ENCODE measurements around the gene RAC3.
A peak's percentile ranks its signal among the peaks of the same experiment; 100 is the strongest.

RAC3 gene

DNA sequence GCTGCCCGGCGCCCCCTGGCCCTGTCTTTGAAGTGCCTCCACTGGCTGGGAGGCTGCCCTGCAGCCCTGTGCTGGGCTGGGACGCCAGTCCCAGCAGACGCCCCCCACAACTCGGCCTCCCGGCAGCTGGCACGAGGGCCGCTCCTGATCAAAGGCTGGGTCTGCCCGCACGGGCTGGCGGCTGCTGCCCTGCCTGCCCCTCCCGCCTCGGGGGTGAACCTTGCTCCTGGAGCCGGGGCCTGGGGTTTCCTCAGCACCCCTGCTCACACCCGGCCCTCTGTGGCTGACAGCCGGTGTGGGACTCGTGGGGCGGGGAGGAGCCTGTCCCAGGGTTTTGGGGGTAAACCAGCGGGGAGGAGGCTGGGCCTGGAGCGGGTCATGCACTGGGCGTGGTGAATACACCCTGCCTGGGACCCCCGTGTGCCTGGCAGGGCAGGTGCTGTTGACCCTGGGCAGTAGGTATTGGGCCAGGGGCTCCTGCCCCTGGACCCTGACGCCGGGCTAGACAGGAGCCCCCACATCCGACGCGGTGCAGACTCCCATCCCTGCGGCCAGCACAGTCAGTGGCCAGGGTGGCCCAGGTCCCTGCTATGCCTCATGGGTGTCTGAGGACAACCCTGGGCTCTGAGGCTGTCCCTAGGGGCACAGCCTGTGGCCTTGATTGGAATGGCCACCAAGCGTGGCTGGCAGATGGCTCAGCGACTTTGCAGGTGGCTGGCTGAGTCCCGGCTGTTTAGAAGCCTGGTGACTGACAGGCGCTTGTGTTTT is 30.5 kb upstream of the RAC3 start:
- H3K4me1 ChIP-seq (ENCODE audit: control insufficient read depth, insufficient read depth, low read length) = peaks cover 35% of the 10 kb centered on the region
- H3K27me3 ChIP-seq (ENCODE audit: control insufficient read depth, insufficient read depth, low read length) = no peaks in the 10 kb centered on the region
- H3K36me3 ChIP-seq (ENCODE audit: insufficient read depth, low read length) = peaks cover 8% of the 10 kb centered on the region
- no peak overlapping the region for H3K4me2 ChIP-seq (ENCODE audit: low read length)
- H3K4me3 ChIP-seq (ENCODE audit: low read length) = no peak overlapping the region
- H3K9ac ChIP-seq (ENCODE audit: low read depth, low read length) = no peak overlapping the region
- no peaks in the 10 kb centered on the region for H3K9me3 ChIP-seq (replicated peaks; ENCODE audit: low read length)

DNA sequence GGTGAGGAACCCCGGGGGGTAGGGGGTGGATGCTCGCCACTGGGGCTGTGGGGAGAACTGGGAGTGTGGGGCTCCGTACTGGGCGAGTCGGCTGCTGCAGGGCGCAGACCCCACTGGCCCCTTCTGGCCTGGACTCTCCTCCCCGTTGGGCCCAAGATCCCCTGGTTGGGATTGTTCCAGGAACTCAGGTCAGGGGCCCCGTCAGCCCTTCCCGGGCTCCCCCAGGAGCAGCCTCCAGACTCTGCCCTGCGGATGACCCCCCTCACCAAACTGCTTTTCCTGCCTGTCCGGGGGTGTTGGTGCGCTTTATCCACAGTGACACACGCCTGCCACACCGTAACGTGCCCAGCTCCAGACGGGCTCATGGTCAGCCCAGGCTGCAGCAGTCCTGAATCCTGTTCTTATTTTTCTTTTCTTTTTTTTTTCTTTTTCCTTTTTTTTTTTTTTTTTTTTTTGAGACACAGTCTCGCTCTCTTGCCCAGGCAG is 29.9 kb upstream of the RAC3 start:
- no peaks in the 10 kb centered on the region for H3K9me3 ChIP-seq (replicated peaks; ENCODE audit: low read length)
- no peak overlapping the region for H3K9ac ChIP-seq (ENCODE audit: low read depth, low read length)
- H3K36me3 ChIP-seq (ENCODE audit: insufficient read depth, low read length) = peaks cover 4% of the 10 kb centered on the region
- H3K4me1 ChIP-seq (ENCODE audit: control insufficient read depth, insufficient read depth, low read length) = peaks cover 41% of the 10 kb centered on the region
- H3K27me3 ChIP-seq (ENCODE audit: control insufficient read depth, insufficient read depth, low read length) = no peaks in the 10 kb centered on the region
- no peak overlapping the region for H3K4me2 ChIP-seq (ENCODE audit: low read length)
- H3K4me3 ChIP-seq (ENCODE audit: low read length) = no peak overlapping the region

DNA sequence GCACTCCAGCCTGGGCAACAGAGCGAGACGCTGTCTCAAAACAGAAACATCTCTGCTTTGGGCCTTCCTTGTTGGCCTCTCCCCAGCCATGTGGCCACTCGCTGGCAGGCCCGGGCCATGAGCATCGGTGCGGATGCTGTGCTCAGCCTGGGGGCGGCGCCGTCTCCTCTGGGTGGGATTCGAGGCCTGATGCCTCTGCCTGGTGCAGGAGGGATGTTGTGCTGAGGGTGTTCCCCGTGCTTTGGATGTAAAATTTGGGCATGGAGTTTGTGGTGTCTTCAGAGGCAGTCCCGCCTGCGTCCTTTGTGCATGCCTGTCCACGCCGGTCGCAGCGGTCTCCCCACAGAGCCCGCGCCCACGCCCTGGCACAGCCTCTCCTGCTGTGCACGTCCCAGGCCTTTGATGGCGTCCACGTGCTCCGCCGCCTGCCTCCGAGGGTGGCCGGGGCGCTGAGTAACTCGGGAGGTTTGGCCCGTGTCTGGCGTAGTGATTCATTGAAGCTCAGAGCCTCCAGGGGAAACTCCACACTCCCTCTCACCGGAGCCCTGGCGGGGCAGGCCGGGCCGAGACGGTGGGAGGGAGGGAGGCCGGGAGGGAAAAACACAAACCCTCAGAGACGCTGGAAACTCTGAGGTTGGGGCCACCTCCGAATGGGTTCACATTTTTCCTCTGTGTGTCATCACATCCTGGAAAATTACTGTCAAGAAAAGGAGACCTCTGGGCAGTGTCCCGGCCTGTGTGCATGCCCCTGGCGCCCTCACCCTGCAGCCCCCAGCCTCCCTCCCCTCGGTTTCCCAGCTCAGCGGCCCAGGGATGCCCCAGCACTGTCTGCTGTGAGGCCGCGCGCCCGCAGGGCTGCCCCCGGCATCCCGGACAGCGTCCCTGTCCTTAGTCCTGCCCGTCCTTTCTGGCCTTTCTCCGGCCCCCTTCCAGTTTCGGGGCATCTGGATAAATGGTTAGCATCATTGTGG is 27.8 kb upstream of the RAC3 start:
- H3K27me3 ChIP-seq (ENCODE audit: control insufficient read depth, insufficient read depth, low read length) = no peaks in the 10 kb centered on the region
- H3K4me1 ChIP-seq (ENCODE audit: control insufficient read depth, insufficient read depth, low read length) = peaks cover 56% of the 10 kb centered on the region
- peak overlapping the region; percentile 5 for H3K9ac ChIP-seq (ENCODE audit: low read depth, low read length)
- H3K36me3 ChIP-seq (ENCODE audit: insufficient read depth, low read length) = no peaks in the 10 kb centered on the region
- H3K9me3 ChIP-seq (replicated peaks; ENCODE audit: low read length) = no peaks in the 10 kb centered on the region
- H3K4me3 ChIP-seq (ENCODE audit: low read length) = no peak overlapping the region
- peak overlapping the region; percentile 62 for H3K4me2 ChIP-seq (ENCODE audit: low read length)

DNA sequence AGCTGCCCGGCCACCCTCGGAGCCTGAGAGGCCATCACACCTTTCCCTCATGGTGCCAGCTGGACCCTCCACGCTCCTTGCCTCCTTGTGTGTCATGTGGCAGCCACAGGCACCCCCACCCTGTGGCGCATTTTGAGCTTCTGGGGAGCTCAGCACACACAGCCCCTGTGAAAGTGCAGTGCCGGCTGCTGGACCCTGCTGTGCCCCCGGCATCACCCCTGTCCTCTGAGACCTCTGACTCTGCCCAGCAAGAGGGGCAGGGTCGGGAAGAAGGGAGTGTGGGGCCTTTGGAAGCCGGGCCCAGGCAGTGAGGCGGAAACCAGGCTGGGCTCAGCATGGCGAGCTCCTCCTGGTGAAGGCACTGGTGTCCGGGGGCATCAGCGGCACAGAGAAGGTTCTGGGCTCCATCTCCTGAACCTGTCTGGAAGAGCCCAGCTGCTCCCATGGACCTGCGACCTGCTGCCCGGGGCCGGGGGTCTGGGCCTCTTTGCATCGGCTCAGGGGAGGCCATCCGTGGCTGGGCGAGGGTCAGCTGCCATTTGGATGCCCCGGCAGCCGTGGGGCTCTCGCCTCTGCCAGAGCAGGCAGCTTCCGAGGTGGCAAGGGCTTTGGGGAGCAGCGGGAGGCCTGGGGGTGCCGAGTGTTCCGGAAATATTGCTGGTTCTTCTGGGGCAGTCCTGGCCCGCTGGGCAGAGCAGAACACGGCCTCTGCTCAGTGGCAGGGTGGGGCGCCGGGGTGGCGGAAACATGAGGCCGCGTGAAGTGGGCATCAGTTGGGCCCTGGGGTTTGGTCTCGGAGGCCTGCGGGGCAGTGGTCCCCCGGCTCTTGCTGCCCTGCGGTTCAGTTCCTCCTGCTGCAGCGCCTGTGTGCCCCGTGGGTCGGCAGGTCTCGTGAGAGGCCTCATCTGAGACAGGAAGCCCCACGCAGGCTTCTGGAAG is 26.7 kb upstream of the RAC3 start:
- no peak overlapping the region for H3K9ac ChIP-seq (ENCODE audit: low read depth, low read length)
- peaks cover 56% of the 10 kb centered on the region for H3K4me1 ChIP-seq (ENCODE audit: control insufficient read depth, insufficient read depth, low read length)
- peak overlapping the region; percentile 52 for H3K4me2 ChIP-seq (ENCODE audit: low read length)
- no peaks in the 10 kb centered on the region for H3K27me3 ChIP-seq (ENCODE audit: control insufficient read depth, insufficient read depth, low read length)
- H3K36me3 ChIP-seq (ENCODE audit: insufficient read depth, low read length) = no peaks in the 10 kb centered on the region
- no peaks in the 10 kb centered on the region for H3K9me3 ChIP-seq (replicated peaks; ENCODE audit: low read length)
- H3K4me3 ChIP-seq (ENCODE audit: low read length) = no peak overlapping the region

DNA sequence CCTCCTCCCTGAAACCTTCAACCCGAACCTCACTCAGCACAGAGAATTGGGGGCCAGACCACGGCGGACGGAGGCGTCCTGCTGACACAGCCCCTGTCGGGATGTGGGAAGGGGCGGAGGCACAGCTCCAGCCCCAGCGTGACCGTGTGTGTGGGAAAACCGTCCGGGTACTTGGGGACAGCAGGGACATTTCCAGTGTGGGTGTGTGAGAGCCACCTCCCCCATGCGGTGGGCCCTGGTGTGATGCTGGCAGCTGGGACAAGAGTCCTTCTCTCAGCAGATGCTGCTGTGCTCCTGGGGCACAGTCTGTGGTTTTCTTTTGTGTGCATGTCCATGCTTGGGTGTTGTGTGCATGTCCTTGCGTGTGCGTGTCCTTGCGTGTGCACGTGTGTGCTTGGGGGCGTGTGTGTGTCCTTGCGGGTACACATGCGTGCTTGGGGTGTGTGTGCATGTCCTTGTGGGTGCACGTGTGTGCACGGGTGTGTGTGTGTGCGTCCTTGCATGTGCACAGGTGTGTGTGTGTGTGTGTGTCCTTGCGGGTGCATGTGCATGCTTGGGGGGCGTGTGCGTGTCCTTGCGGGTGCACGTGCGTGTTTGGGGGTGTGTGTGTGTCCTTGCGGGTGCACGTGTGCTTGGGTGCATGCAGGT is 25.7 kb upstream of the RAC3 start:
- no peak overlapping the region for H3K4me2 ChIP-seq (ENCODE audit: low read length)
- no peaks in the 10 kb centered on the region for H3K36me3 ChIP-seq (ENCODE audit: insufficient read depth, low read length)
- no peak overlapping the region for H3K4me3 ChIP-seq (ENCODE audit: low read length)
- H3K27me3 ChIP-seq (ENCODE audit: control insufficient read depth, insufficient read depth, low read length) = no peaks in the 10 kb centered on the region
- H3K9ac ChIP-seq (ENCODE audit: low read depth, low read length) = no peak overlapping the region
- H3K9me3 ChIP-seq (replicated peaks; ENCODE audit: low read length) = no peaks in the 10 kb centered on the region
- peaks cover 56% of the 10 kb centered on the region for H3K4me1 ChIP-seq (ENCODE audit: control insufficient read depth, insufficient read depth, low read length)

DNA sequence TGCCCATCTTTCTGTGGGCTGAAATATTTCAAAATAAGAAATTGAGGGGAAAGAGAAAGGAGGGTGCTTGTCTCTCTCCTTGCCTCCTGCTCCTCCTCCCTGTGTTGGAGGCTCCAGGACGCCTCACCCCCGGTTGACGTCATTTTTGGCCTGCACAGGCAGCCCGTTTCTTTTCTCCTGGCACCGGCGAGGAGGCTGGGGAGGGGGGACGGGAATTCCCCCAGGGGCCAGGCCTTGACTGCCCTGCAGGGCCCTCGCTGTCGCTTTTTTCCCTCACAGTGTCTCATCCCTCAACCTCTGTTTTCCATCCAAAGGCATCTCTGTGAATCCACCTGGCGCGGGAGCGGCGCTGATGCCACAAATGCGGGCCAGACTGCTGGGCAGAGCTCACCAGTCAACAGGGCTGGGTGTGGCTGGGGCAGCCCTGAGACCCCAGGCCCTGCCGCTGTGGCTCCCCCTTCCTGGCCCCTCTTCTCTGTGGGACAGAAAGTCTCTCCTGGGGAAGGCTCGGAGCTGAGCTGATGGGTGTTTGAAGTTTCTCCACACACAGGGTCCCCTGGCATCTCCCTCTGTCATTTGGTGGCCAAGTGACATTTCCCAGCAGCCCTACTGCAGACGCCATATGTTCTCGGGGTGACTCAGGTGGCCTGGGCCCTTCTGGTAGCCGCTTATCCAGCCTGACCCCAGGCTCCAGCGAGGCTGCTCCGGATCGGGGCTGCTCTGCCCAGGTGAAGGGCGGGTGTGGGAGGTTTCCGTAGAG is 24.8 kb upstream of the RAC3 start:
- Histone ChIP-seq H3K4me2 (ENCODE audit: low read length) (peak overlapping the region; percentile 40), H3K4me3 (ENCODE audit: low read length) (no peak overlapping the region), H3K36me3 (ENCODE audit: insufficient read depth, low read length) (no peaks in the 10 kb centered on the region), H3K4me1 (ENCODE audit: control insufficient read depth, insufficient read depth, low read length) (peaks cover 52% of the 10 kb centered on the region), H3K27me3 (ENCODE audit: control insufficient read depth, insufficient read depth, low read length) (no peaks in the 10 kb centered on the region), H3K9me3 (replicated peaks; ENCODE audit: low read length) (no peaks in the 10 kb centered on the region), H3K9ac (ENCODE audit: low read depth, low read length) (no peak overlapping the region)

DNA sequence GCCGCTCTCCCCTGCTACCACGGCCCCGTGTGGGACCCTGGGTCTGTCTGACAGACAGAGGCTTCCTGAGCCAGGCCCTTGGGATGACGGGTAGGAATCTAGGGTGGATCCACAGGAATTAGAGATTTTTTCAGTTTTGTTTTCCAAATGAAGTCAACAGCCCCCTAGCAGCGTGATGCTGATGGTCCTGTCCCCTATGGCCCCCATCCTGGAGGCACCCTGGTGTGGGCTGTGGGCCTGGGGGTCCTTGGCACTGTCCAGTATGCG is 24.3 kb upstream of the RAC3 start:
- no peak overlapping the region for H3K9ac ChIP-seq (ENCODE audit: low read depth, low read length)
- H3K4me2 ChIP-seq (ENCODE audit: low read length) = no peak overlapping the region
- no peaks in the 10 kb centered on the region for H3K9me3 ChIP-seq (replicated peaks; ENCODE audit: low read length)
- no peak overlapping the region for H3K4me3 ChIP-seq (ENCODE audit: low read length)
- H3K36me3 ChIP-seq (ENCODE audit: insufficient read depth, low read length) = no peaks in the 10 kb centered on the region
- H3K4me1 ChIP-seq (ENCODE audit: control insufficient read depth, insufficient read depth, low read length) = peaks cover 52% of the 10 kb centered on the region
- no peaks in the 10 kb centered on the region for H3K27me3 ChIP-seq (ENCODE audit: control insufficient read depth, insufficient read depth, low read length)

DNA sequence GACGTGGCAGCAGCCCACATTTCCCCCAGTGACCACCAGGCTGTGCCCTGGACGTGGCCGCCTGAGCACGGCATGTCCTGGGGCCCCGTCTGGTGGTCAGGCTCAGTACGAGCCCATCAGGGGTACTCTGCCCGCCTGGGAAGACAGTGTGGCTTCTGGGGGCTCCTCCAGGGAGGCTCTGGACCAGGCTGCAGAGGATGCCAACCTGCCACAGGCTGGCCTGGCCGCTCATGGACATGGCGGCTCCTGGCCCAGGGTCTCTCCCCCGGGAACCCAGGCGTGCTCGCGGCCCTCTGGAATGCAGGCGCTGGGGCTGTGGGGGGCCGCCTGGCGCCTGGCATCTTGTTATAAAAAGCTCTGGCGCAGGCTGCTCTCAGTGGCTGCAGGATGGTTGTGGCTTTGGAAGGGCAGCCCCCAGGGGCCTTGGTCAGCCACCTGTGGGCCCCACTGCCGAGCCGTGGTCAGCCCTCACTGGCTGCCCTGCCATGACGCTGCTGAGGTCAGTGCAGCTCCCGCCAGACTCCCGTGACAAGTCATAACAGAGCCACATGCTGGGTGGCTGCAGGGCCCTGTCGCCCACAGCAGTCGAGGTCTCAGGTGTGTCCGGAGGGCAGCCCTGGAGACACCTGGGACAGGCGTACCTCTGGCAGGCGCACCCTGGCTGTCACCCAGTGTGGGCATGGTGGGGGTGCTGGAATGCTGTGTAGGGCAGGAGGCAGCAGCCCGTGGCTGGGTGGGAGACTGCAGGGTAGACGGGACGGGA is 23.8 kb upstream of the RAC3 start:
- Histone ChIP-seq H3K27me3 (ENCODE audit: control insufficient read depth, insufficient read depth, low read length) (no peaks in the 10 kb centered on the region), H3K4me3 (ENCODE audit: low read length) (no peak overlapping the region), H3K9me3 (replicated peaks; ENCODE audit: low read length) (no peaks in the 10 kb centered on the region), H3K4me1 (ENCODE audit: control insufficient read depth, insufficient read depth, low read length) (peaks cover 51% of the 10 kb centered on the region), H3K36me3 (ENCODE audit: insufficient read depth, low read length) (no peaks in the 10 kb centered on the region), H3K9ac (ENCODE audit: low read depth, low read length) (no peak overlapping the region), H3K4me2 (ENCODE audit: low read length) (no peak overlapping the region)

DNA sequence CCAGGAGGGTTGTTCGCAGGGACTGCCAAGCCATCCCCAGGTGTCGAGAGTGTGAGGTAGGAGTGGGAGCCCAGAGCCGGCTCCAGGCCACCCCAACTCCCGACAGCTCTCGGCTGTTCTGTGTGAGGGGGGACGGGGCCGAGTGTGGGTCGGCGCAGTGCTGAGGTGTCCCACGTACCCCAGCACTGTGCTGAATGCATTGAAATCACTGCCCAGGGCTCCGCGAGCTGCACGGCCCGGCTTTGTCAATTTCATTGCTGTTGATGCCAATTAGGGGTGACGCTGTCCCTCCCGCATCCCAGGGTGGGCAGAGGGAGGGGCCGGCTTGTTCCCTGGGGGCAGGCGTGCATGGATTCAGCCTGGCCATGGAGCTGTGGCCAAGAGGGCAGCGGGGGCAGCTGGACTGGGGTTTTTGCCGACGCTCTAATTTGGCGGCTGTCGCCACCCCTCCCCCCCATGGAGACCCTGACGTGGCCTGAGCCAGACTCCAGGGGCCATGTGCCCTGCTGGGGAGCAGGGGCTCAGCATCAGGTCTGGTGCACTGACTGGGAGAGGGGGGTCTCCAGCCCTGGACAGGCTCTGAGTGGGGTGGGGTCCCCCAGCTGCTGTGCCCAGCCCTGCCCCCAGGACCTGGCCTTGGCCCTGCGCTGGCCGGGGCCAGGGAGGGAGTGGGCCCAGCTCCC is 23.1 kb upstream of the RAC3 start:
- Histone ChIP-seq H3K4me3 (ENCODE audit: low read length) (no peak overlapping the region), H3K9ac (ENCODE audit: low read depth, low read length) (no peak overlapping the region)

More for the DNA sequence above, 23.1 kb upstream of the RAC3 start:
- H3K36me3 ChIP-seq (ENCODE audit: insufficient read depth, low read length) = no peaks in the 10 kb centered on the region
- H3K9me3 ChIP-seq (replicated peaks; ENCODE audit: low read length) = no peaks in the 10 kb centered on the region
- peaks cover 44% of the 10 kb centered on the region for H3K4me1 ChIP-seq (ENCODE audit: control insufficient read depth, insufficient read depth, low read length)
- H3K4me2 ChIP-seq (ENCODE audit: low read length) = no peak overlapping the region
- no peaks in the 10 kb centered on the region for H3K27me3 ChIP-seq (ENCODE audit: control insufficient read depth, insufficient read depth, low read length)

All from skeletal muscle satellite cell (primary cell).